Endothelial cell of umbilical vein (primary cell): Measurements from ENCODE around the gene LIPA. TPM values are rescaled to one million over a fixed set of nuclear protein-coding genes. Genes with fewer than 3 reads are reported as not detected.

Experiments
- BruUV-seq: library from RNA; stranded (reverse); fragments of 400-500 nt; replicated peaks from 2 replicates; lab custom pipeline; 2021; lab: Mats Ljungman, UMichigan
- CTCF ChIA-PET: fragments of 300-600, 350-600 bp; sonication (Branson Sonifier 250); formaldehyde crosslinking; loops from one replicate; lab custom pipeline; 2021; ENCODE audit warnings: antibody characterized with exemption, inconsistent platforms; lab: Charles Lee
- POLR2A ChIA-PET: fragments of 300-600, 350-600 bp; sonication (Branson Sonifier 250); formaldehyde crosslinking; loops from one replicate; lab custom pipeline; 2021; ENCODE audit warnings: antibody characterized with exemption, inconsistent platforms; lab: Charles Lee
- DNase-seq: peaks from one replicate; pipeline ENCODE4 v3.0.0-alpha.2; 2011; ENCODE audit warnings: low read depth, low spot score
- FAIRE-seq: peaks from 2 replicates; lab custom pipeline; 2011; peaks lifted over from hg19 to GRCh38; lab: Jason Lieb, UNC
- H2AFZ ChIP-seq: 2 replicates; pipeline ENCODE4 v1.6.0; 2012; ENCODE audit warnings: low read depth, low read length, control low read depth, inconsistent platforms
- H3K27ac ChIP-seq: 2 replicates; pipeline ENCODE4 v1.5.1; 2011; ENCODE audit warnings: low read depth, mild to moderate bottlenecking, control low read depth, low read length, moderate library complexity; ENCODE audit not compliant: insufficient read depth
- H3K27me3 ChIP-seq, 2 experiments: 2 replicates each; pipeline versions ENCODE4 v1.6.0 to v1.6.1; 2011; ENCODE audit warnings: low read length in 2 of 2, mixed read lengths in 1 of 2; ENCODE audit not compliant: control insufficient read depth in 2 of 2, insufficient read depth in 2 of 2
- H3K36me3 ChIP-seq, 2 experiments: 2 replicates in 1 of 2; 3 replicates in 1 of 2; pipeline ENCODE4 v1.5.1; 2011; ENCODE audit warnings: low read length in 2 of 2, mild to moderate bottlenecking in 1 of 2, moderate library complexity in 1 of 2; ENCODE audit not compliant: control insufficient read depth in 2 of 2, insufficient read depth in 2 of 2; ENCODE audit errors: extremely low read depth in 1 of 2
- H3K4me1 ChIP-seq: 3 replicates; pipeline ENCODE4 v1.5.1; 2011; ENCODE audit warnings: mild to moderate bottlenecking, low read length; ENCODE audit not compliant: control insufficient read depth, insufficient read depth; ENCODE audit errors: extremely low read depth
- H3K4me2 ChIP-seq: 2 replicates; pipeline ENCODE4 v1.6.1; 2011; ENCODE audit warnings: low read length, control low read depth, mixed read lengths; ENCODE audit not compliant: insufficient read depth
- H3K4me3 ChIP-seq, 3 experiments: fragments of 200-600 bp in 1 of 3; sonication (generic), shearing (Covaris generic) in 1 of 3; replicated peaks in 1 of 3; 2 replicates each; pipeline ENCODE4 v1.5.1; 2011 to 2016; ENCODE audit warnings: control low read depth in 3 of 3, low read length in 3 of 3, mild to moderate bottlenecking in 2 of 3, inconsistent platforms in 1 of 3, low read depth in 1 of 3, moderate library complexity in 1 of 3; ENCODE audit not compliant: insufficient read depth in 1 of 3
- H3K79me2 ChIP-seq: 2 replicates; pipeline ENCODE4 v1.6.0; 2012; ENCODE audit warnings: low read length, inconsistent platforms; ENCODE audit not compliant: control insufficient read depth, insufficient read depth
- H3K9ac ChIP-seq: replicated peaks from 2 replicates; pipeline ENCODE3; 2011; ENCODE audit warnings: low read length, control low read depth; ENCODE audit not compliant: insufficient read depth; ENCODE audit errors: extremely low read depth
- H3K9me1 ChIP-seq: replicated peaks from 3 replicates; pipeline ENCODE4 v1.6.0; 2011; ENCODE audit warnings: mild to moderate bottlenecking, low read length; ENCODE audit not compliant: control insufficient read depth, insufficient read depth; ENCODE audit errors: extremely low read depth
- H3K9me3 ChIP-seq: replicated peaks from 2 replicates; pipeline ENCODE4 v1.5.1; 2012; ENCODE audit warnings: low read length, inconsistent platforms; ENCODE audit not compliant: control insufficient read depth, insufficient read depth
- H4K20me1 ChIP-seq: replicated peaks from 2 replicates; pipeline ENCODE3; 2011; ENCODE audit warnings: mild to moderate bottlenecking, low read length; ENCODE audit not compliant: control insufficient read depth, insufficient read depth; ENCODE audit errors: extremely low read depth
- CTCF ChIP-seq, 2 donors: IDR thresholded peaks; 1 replicate in 1 of 2; 2 replicates in 1 of 2; pipeline ENCODE4 v1.5.1; 2011; ENCODE audit warnings: low read length in 2 of 2, mild to moderate bottlenecking in 2 of 2, moderate library complexity in 2 of 2, control low read depth in 1 of 2, inconsistent platforms in 1 of 2, low read depth in 1 of 2; ENCODE audit not compliant: insufficient read depth in 1 of 2; ENCODE audit errors: extremely low read depth in 1 of 2
- EZH2 ChIP-seq: IDR thresholded peaks from 2 replicates; pipeline ENCODE4 v1.6.1; 2012; ENCODE audit warnings: borderline replicate concordance, low read depth, mild to moderate bottlenecking, moderate library complexity, low read length, inconsistent platforms; ENCODE audit not compliant: severe bottlenecking
- GATA2 ChIP-seq: IDR thresholded peaks from 2 replicates; pipeline ENCODE4 v1.7.0; 2011; ENCODE audit warnings: low read depth, mild to moderate bottlenecking, moderate library complexity, mixed read lengths, low read length; ENCODE audit not compliant: insufficient read length, insufficient read depth
- MAX ChIP-seq: IDR thresholded peaks from 2 replicates; pipeline ENCODE4 v1.6.1; 2011; ENCODE audit not compliant: insufficient read depth, insufficient read length
- MYC ChIP-seq: IDR thresholded peaks from one replicate; pipeline ENCODE4 v1.6.1; 2011; ENCODE audit warnings: mild to moderate bottlenecking, low read depth, low read length
- POLR2A ChIP-seq: IDR thresholded peaks from 2 replicates; pipeline ENCODE4 v1.6.1; 2012; ENCODE audit warnings: low read depth, mild to moderate bottlenecking, control low read depth, low read length
- dilution Hi-C: fragments of 300-500 bp; cut with MboI; formaldehyde crosslinking; loops from one replicate; pipeline ENCODE4 v1.15.0; 2019; ENCODE audit warnings: low sequenced_read_pairs; ENCODE audit not compliant: extremely low pct_ligation_motif_present
- intact Hi-C: fragments of 100-400 bp; cut with micrococcal nuclease; formaldehyde crosslinking; loops from one replicate; pipeline ENCODE4 v1.10.0; 2022
- polyA plus RNA-seq, 4 experiments: library from polyadenylated mRNA; depleted of rRNA in 3 of 4; stranded (reverse) in 3 of 4; unstranded in 1 of 4; fragments of >200 nt; gene quantifications; 2 replicates each; pipeline versions ENCODE4 v1.2.1 to v1.2.3, GENCODE V29; 2011 to 2012; ENCODE audit warnings: missing spikeins in 1 of 4
- total RNA-seq: library from RNA; stranded (reverse); gene quantifications from 2 replicates; pipeline ENCODE4 v1.2.3, GENCODE V29; 2021

LIPA gene
- total and polyA plus RNA-seq, 2 donors (not counting 3 experiments of a cell fraction or from before 2014, with no cell fraction given): 24.0 to 41.1 TPM

GRCh38 chr10:89207801-89208551, 43.6 kb downstream of the LIPA start:
- peak overlapping the region; percentile 50 for H3K9ac ChIP-seq
- H3K9me3 ChIP-seq: no peaks in the 10 kb centered on the region
- CTCF ChIA-PET: interaction anchor here (0.7 to 6.4 kb wide), 19 partner anchors 8 to 643 kb away, joined by 3 to 52 read pairs (median 4); partner anchors contain the start of gene FAS
- no peaks in the 10 kb centered on the region for H4K20me1 ChIP-seq
- H3K36me3 ChIP-seq: no peaks in the 10 kb centered on the region
- peak overlapping the region; percentile 7 for H3K27ac ChIP-seq
- no TSS peak for BruUV-seq
- H3K27me3 ChIP-seq: peaks cover 16 to 27% of the 10 kb centered on the region in 2 experiments
- POLR2A ChIA-PET: interaction anchor here (0.9 to 1.1 kb wide), 2 partner anchors 145 to 183 kb away, joined by 3 read pairs; no protein-coding TSS in a partner anchor
- no peak for DNase-seq
- H3K9me1 ChIP-seq: no peaks in the 10 kb centered on the region
- dilution Hi-C loops (loop anchor here (25.0 kb wide), 1 partner anchor 221 kb away; the partner anchor contains the start of gene FAS), intact Hi-C loops (loop anchor here (1.0 to 2.0 kb wide), 3 partner anchors 63 to 217 kb away; partner anchors contain the start of gene FAS)
- peak overlapping the region; percentile 98 for H3K4me2 ChIP-seq
- H2AFZ ChIP-seq: peak overlapping the region; percentile 92
- FAIRE-seq: peak; percentile 8
- H3K79me2 ChIP-seq: no peaks in the 10 kb centered on the region
- TF ChIP-seq MYC: no peak
- TF ChIP-seq POLR2A: no peak
- no peak for TF ChIP-seq EZH2
- TF ChIP-seq CTCF (IDR thresholded peaks at IDR 0.05; ENCODE audit: extremely low read depth in 1 of 2, insufficient read depth in 1 of 2, low read depth in 1 of 2, low read length in 2 of 2): no peak
- TF ChIP-seq GATA2: no peak
- no peak for TF ChIP-seq MAX
- H3K4me3 ChIP-seq: peak overlapping the region; percentile 34 to 84 (median 49)
- peaks cover 23% of the 10 kb centered on the region for H3K4me1 ChIP-seq
